ENCODE data around the gene PRR14. TPM values are rescaled to one million over a fixed set of nuclear protein-coding genes. Genes with fewer than 3 reads are reported as not detected.

Gene PRR14
- total and polyA plus RNA-seq, 2 of the 8 experiments (the other 6 are each of a cell fraction or from before 2014, with no cell fraction given) = 3.6 to 16.1 TPM

- TF ChIP-seq TEAD4 (IDR thresholded peaks at IDR 0.05; ENCODE audit: low read depth, low read length) (no peak), CEBPB (IDR thresholded peaks at IDR 0.05; ENCODE audit: low read depth, low read length) (peak; percentile 47), NRF1 (IDR thresholded peaks at IDR 0.05; ENCODE audit: low read depth, low read length) (no peak), SIN3A (conservative IDR thresholded peaks at IDR 0.05 in 1 of 2, IDR thresholded peaks at IDR 0.05 in 1 of 2; ENCODE audit: low read depth in 1 of 2, low read length in 2 of 2) (peak; percentile 12 to 63; a peak in 1 of 4 replicates), JUND (IDR thresholded peaks at IDR 0.05; ENCODE audit: low read length) (peak; percentile 77; the same call in 1 of the 2 replicates), HDAC2 (IDR thresholded peaks at IDR 0.05; ENCODE audit: borderline replicate concordance in 1 of 2, low read depth in 2 of 2, low read length in 2 of 2) (no peak), JUN (IDR thresholded peaks at IDR 0.05; ENCODE audit: low read depth, low read length) (no peak), RAD21 (IDR thresholded peaks at IDR 0.05 in 1 of 2, conservative IDR thresholded peaks at IDR 0.05 in 1 of 2; ENCODE audit: low read depth in 2 of 2, low read length in 2 of 2) (no peak), EZH2 (IDR thresholded peaks at IDR 0.05; ENCODE audit: low read depth, low read length, severe bottlenecking) (no peak), SP4 (IDR thresholded peaks at IDR 0.05; ENCODE audit: low read length) (peak; percentile 51; the same call in 1 of the 2 replicates), CHD2 (IDR thresholded peaks at IDR 0.05; ENCODE audit: low read length) (peak; percentile 89), MAX (IDR thresholded peaks at IDR 0.05) (peak; percentile 61), RFX5 (IDR thresholded peaks at IDR 0.05; ENCODE audit: borderline replicate concordance, low read depth, low read length) (no peak), KDM4A (IDR thresholded peaks at IDR 0.05; ENCODE audit: low read depth, low read length, severe bottlenecking) (no peak), SP1 (IDR thresholded peaks at IDR 0.05; ENCODE audit: low read depth, low read length) (peak; percentile 98), RBBP5 (IDR thresholded peaks at IDR 0.05; ENCODE audit: borderline replicate concordance, low read depth, low read length) (no peak), TCF12 (IDR thresholded peaks at IDR 0.05; ENCODE audit: low read depth, low read length) (0 out of 2 replicates have a peak, but pooled peaks have one; percentile 15), KDM5A (IDR thresholded peaks at IDR 0.05; ENCODE audit: low read length) (no peak), CTBP2 (IDR thresholded peaks at IDR 0.05; ENCODE audit: borderline replicate concordance, insufficient read depth, insufficient read length, low read length) (peak; percentile 14), ASH2L (IDR thresholded peaks at IDR 0.05; ENCODE audit: low read length) (no peak), KDM1A (IDR thresholded peaks at IDR 0.05; ENCODE audit: borderline replicate concordance, low read length) (no peak), BACH1 (IDR thresholded peaks at IDR 0.05; ENCODE audit: low read length) (peak; percentile 28; the same call in 1 of the 2 replicates)
Measured at GRCh38 chr16:30650369-30651123, at the start of gene PRR14 (continued).

All from H1 (cell line).